ENCODE data around the gene RBL2.

- TF ChIP-seq POLR2A (IDR thresholded peaks at IDR 0.05) (no peak), POLR2AphosphoS5 (IDR thresholded peaks at IDR 0.05; ENCODE audit: insufficient read depth in 1 of 2, low read depth in 1 of 2) (no peak), CTCF (IDR thresholded peaks at IDR 0.05) (no peak)
Observed at GRCh38 chr16:53486230-53486629, 52.0 kb downstream of the RBL2 start.
